ENCODE data around the gene SFXN5. TPM values are rescaled to one million over a fixed set of nuclear protein-coding genes. Genes with fewer than 3 reads are reported as not detected.

Gene SFXN5
- total and polyA plus RNA-seq, 2 of the 8 experiments (the other 6 are each of a cell fraction or from before 2014, with no cell fraction given), result 29.3 to 33.1 TPM

DNA sequence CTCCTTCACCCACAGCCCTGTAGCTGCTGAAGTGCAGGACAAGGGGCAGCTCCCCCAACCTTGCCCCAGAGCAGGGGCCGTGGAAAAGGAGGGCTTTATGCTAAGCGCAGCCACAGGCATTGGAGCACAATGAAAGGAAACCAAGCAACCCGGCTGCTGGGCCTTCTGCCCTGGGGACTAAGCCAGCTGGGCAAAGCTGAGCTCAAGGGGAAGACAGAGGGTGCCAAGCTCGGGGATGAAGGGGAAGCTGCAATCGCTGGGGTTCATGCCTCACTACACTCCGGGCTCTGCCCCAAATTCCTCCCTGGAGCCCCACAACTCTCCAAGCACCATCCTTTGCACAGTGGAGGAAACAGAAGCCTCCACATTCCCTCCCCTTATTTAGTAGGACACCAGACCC lies 12.4 kb downstream of the SFXN5 start:
- TF ChIP-seq, protein P1, sequence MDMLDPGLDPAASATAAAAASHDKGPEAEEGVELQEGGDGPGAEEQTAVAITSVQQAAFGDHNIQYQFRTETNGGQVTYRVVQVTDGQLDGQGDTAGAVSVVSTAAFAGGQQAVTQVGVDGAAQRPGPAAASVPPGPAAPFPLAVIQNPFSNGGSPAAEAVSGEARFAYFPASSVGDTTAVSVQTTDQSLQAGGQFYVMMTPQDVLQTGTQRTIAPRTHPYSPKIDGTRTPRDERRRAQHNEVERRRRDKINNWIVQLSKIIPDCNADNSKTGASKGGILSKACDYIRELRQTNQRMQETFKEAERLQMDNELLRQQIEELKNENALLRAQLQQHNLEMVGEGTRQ (IDR thresholded peaks at IDR 0.05; ENCODE audit: low read length), result no peak
- TF ChIP-seq EZH2 (IDR thresholded peaks at IDR 0.05; ENCODE audit: low read depth, low read length, severe bottlenecking) (no peak), POU5F1 (IDR thresholded peaks at IDR 0.05; ENCODE audit: low read depth, low read length) (no peak), KDM4A (IDR thresholded peaks at IDR 0.05; ENCODE audit: low read depth, low read length, severe bottlenecking) (no peak), TCF12 (IDR thresholded peaks at IDR 0.05; ENCODE audit: low read depth, low read length) (no peak), HDAC2 (IDR thresholded peaks at IDR 0.05; ENCODE audit: borderline replicate concordance in 1 of 2, low read depth in 2 of 2, low read length in 2 of 2) (no peak), HDAC6 (IDR thresholded peaks at IDR 0.05; ENCODE audit: low read depth, low read length) (no peak)
- Histone ChIP-seq H3K14ac (ENCODE audit: insufficient read length) (no peak overlapping the region), H2AFZ (ENCODE audit: low read length) (no peak overlapping the region), H4K5ac (ENCODE audit: insufficient read length, low read depth, low read length) (no peak overlapping the region), H2BK120ac (replicated peaks; ENCODE audit: low read depth, low read length) (no peak overlapping the region), H3K4ac (replicated peaks; ENCODE audit: insufficient read length, low read depth, low read length) (no peak overlapping the region), H3K4me1 (replicated peaks in 1 of 4; ENCODE audit: control insufficient read depth in 3 of 4, insufficient read depth in 4 of 4, low read length in 3 of 4) (peaks cover 4 to 9% (median 8%) of the 10 kb centered on the region in 4 experiments), H3K23ac (ENCODE audit: insufficient read length) (no peak overlapping the region), H2BK12ac (ENCODE audit: low read depth, low read length) (no peak overlapping the region), H4K8ac (ENCODE audit: extremely low read depth, insufficient read depth, low read length) (no peak overlapping the region; the same call in 1 of the 2 replicates), H3K27me3 (replicated peaks in 1 of 4; ENCODE audit: control insufficient read depth in 3 of 4, extremely low read depth in 1 of 4, insufficient read depth in 3 of 4, low read length in 3 of 4) (no peaks in the 10 kb centered on the region), H3K27ac (ENCODE audit: low read depth, low read length) (no peak overlapping the region), H2BK15ac (ENCODE audit: low read length) (no peak overlapping the region), H3K56ac (replicated peaks; ENCODE audit: insufficient read length, low read depth, low read length) (no peak overlapping the region), H3K23me2 (ENCODE audit: low read depth, low read length) (no peaks in the 10 kb centered on the region), H3K4me2 (ENCODE audit: insufficient read depth in 1 of 2, low read depth in 2 of 2, low read length in 2 of 2) (no peak overlapping the region), H3K4me3 (ENCODE audit: extremely low read depth in 1 of 4, insufficient read depth in 2 of 4, low read depth in 3 of 4, low read length in 4 of 4) (no peak overlapping the region), H4K91ac (replicated peaks; ENCODE audit: insufficient read length, low read length) (no peak overlapping the region), H3K79me2 (ENCODE audit: control insufficient read depth in 1 of 2, insufficient read depth in 2 of 2, low read length in 2 of 2) (peaks cover 0 to 45% of the 10 kb centered on the region in 2 experiments; a peak in 2 of 4 replicates), H3K9ac (replicated peaks in 1 of 4; ENCODE audit: extremely low read depth in 1 of 4, low read depth in 3 of 4, low read length in 3 of 4) (no peak overlapping the region), H3K79me1 (ENCODE audit: low read depth, low read length) (peaks cover 6% of the 10 kb centered on the region; the same call in 1 of the 2 replicates), H2BK5ac (ENCODE audit: low read depth, low read length) (no peak overlapping the region), H2AK5ac (ENCODE audit: low read depth, low read length) (no peak overlapping the region), H2BK20ac (ENCODE audit: low read length) (no peak overlapping the region), H4K20me1 (replicated peaks in 1 of 2; ENCODE audit: control insufficient read depth in 1 of 2, insufficient read depth in 2 of 2, low read length in 2 of 2) (no peaks in the 10 kb centered on the region), H3K36me3 (ENCODE audit: control insufficient read depth in 2 of 4, insufficient read depth in 4 of 4, low read length in 3 of 4) (peaks cover 0 to 18% (median 7%) of the 10 kb centered on the region in 4 experiments; a peak in 6 of 8 replicates), H3K18ac (ENCODE audit: extremely low read depth, low read length) (no peak overlapping the region), H3K9me3 (ENCODE audit: insufficient read depth in 2 of 2, low read depth in 1 of 2, low read length in 1 of 2) (peaks cover 7 to 14% of the 10 kb centered on the region in 2 experiments; a peak in 2 of 4 replicates)
- ChIA-PET CTCF (ENCODE audit: partially characterized antibody) (interaction anchor here (0.7 to 4.8 kb wide), 4 partner anchors 24 to 118 kb away, joined by 3 to 30 read pairs (median 6); no protein-coding TSS in a partner anchor), POLR2A (ENCODE audit: partially characterized antibody) (interaction anchor here (1.1 to 2.5 kb wide), 2 partner anchors 9 to 12 kb away, joined by 3 to 6 read pairs; partner anchors contain the start of gene SFXN5)
- 86% methylated on average over 6 of the region's 6 CpGs; no CpG with 5 or more reads in 1 of the 2 experiments for WGBS, 2 experiments (ENCODE audit: extremely low coverage in 1 of 2, insufficient coverage in 1 of 2, insufficient read length in 1 of 2, insufficient replicate concordance in 2 of 2, low coverage in 1 of 2, low lambda C conversion rate in 2 of 2, missing lambda C conversion rate in 1 of 2)
- DNase-seq (ENCODE audit: low read depth in 1 of 2, low spot score in 2 of 2), result no peak
- FAIRE-seq, result no peak
